ENCODE measurements around the gene EMC9. TPM values are rescaled to one million over a fixed set of nuclear protein-coding genes. Genes with fewer than 3 reads are reported as not detected.

Gene EMC9
- total and polyA plus RNA-seq, 2 experiments from 2014 or later, result 13.8 to 34.1 TPM

DNA sequence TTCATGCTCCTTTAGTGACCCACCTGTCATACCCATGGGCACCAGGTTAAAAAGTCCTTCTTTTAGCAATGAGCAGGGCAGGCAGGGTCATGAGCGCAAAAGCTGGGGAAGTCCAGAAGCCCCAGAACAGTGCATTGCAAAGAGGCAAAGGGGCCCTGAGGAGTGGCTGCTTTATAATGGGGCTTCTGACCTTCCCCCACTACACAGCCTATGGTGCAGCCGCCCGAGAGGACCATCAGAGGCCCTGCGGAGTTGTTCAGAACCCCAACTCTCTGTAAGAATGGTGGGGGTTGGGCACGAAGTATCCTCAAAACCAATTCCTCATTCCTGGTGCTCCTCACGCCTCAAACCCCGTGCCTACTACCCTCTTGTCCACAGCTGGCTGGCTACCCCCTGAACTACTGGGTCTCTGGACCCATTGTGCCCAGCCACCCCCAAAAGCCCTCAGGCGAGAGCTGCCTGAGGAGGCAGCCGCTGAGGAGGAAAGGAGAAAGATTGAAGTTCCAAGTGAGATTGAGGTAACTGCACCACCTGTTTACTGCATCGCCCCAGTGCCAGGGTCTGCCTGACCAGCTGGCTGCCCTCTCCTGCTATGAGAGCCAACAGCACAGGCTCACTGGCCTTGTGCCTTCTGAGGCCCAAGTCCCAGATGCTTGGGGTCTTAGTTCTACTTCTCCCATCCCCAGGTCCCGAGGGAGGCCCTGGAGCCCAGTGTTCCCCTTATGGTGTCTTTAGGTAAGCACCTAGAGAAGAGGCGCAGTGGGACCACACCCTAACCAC, 37.2 kb upstream of the EMC9 start:
- no peaks in the 10 kb centered on the region for H3K9me2 ChIP-seq (replicated peaks; ENCODE audit: insufficient read depth)
- H3K4me1 ChIP-seq (ENCODE audit: insufficient read depth), result no peaks in the 10 kb centered on the region
- TF ChIP-seq EZH2phosphoT487 (IDR thresholded peaks at IDR 0.05; ENCODE audit: low read depth, severe bottlenecking, unreplicated experiment) (no peak), CTCF (IDR thresholded peaks at IDR 0.05; ENCODE audit: poor library complexity) (no peak), EZH2 (IDR thresholded peaks at IDR 0.05; ENCODE audit: borderline replicate concordance) (no peak)
- 89% methylated on average over 12 of the region's 12 CpGs for WGBS (ENCODE audit: low lambda C conversion rate, missing lambda C conversion rate)
- peaks cover 12% of the 10 kb centered on the region for H3K79me2 ChIP-seq
- peaks cover 2% of the 10 kb centered on the region for H3K36me3 ChIP-seq (replicated peaks; ENCODE audit: insufficient read depth, low read depth)
- H3K9me3 ChIP-seq (ENCODE audit: low read depth), result no peaks in the 10 kb centered on the region
- no peaks in the 10 kb centered on the region for H4K20me1 ChIP-seq (ENCODE audit: insufficient read depth, poor library complexity, severe bottlenecking)
- no peak overlapping the region for H3K4me3 ChIP-seq
- peak overlapping the region; percentile 87 for H3K27ac ChIP-seq
- no peak overlapping the region for H2AFZ ChIP-seq
- H3K4me2 ChIP-seq, result no peak overlapping the region
- DNase-seq (ENCODE audit: low spot score), result no peak
- H3K27me3 ChIP-seq, result no peaks in the 10 kb centered on the region

DNA sequence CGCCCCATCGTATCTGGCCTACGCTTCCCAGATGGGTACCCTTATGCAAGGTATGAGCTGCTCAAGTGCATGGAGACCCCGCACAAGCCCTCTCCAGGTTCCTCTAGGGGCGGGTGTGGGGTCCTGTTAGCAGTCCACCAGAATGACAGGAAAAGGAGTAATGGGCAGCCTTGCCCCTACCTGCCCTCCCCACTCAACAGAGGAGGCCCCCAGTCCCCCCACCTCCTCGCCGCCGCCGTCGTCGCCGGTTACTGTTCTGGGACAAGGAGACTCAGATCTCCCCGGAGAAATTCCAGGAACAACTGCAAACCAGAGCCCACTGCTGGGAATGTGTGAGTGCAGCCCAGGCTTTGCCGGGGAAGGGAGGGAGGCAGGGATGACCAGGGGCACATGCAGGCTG, 36.5 kb upstream of the EMC9 start:
- H3K9me2 ChIP-seq (replicated peaks; ENCODE audit: insufficient read depth), result no peaks in the 10 kb centered on the region
- H3K27me3 ChIP-seq, result no peaks in the 10 kb centered on the region
- TF ChIP-seq EZH2 (IDR thresholded peaks at IDR 0.05; ENCODE audit: borderline replicate concordance) (no peak), CTCF (IDR thresholded peaks at IDR 0.05; ENCODE audit: poor library complexity) (no peak)
- no peaks in the 10 kb centered on the region for H3K9me3 ChIP-seq (ENCODE audit: low read depth)
- no peak overlapping the region for H3K27ac ChIP-seq
- H3K79me2 ChIP-seq, result peaks cover 19% of the 10 kb centered on the region
- H3K4me3 ChIP-seq, result no peak overlapping the region
- 92% methylated on average over 7 of the region's 14 CpGs for WGBS (ENCODE audit: low lambda C conversion rate, missing lambda C conversion rate)
- peaks cover 2% of the 10 kb centered on the region for H3K36me3 ChIP-seq (replicated peaks; ENCODE audit: insufficient read depth, low read depth)
- no peak for DNase-seq (ENCODE audit: low spot score)
- no peak overlapping the region for H3K4me2 ChIP-seq
- peaks cover 3% of the 10 kb centered on the region for H3K4me1 ChIP-seq (ENCODE audit: insufficient read depth)
- no peaks in the 10 kb centered on the region for H4K20me1 ChIP-seq (ENCODE audit: insufficient read depth, poor library complexity, severe bottlenecking)
- no peak overlapping the region for H2AFZ ChIP-seq

DNA sequence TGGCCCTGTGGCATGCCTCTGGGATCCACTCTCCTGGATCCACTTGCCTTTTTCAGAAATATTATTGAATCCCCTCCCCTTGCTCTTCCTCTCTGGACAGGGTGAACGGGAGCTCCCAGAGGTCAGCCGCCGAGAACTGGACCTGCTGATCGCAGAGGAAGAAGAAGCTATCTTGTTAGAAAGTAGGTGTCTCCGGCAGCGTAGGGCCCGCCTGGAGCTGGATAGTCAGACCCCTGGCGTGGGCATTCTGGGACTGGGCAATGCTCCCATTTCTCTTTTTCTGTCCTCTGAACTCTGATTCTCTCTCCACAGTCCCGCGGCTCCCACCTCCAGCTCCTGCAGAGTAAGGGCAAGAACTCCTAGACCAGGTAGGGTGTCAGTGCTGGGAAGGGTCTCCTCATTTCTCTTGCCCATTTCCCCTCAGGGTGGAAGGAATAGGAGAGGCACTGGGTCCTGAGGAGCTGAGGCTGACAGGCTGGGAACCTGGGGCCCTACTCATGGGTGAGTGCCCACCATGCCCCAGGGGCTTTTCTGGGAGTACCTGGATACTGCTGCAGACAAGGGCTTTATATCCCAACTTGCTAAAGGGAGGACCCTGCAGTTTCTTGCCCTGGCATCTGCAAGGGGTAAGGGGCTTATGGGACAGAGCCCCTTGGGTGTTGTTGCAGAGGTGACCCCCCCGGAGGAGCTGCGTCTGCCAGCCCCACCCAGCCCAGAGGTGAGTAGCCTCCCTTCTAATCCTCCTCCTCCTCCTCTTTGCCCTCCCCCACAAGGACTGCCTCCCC, 35.8 kb upstream of the EMC9 start:
- 97% methylated on average over 12 of the region's 12 CpGs for WGBS (ENCODE audit: low lambda C conversion rate, missing lambda C conversion rate)
- Histone ChIP-seq H3K9me3 (ENCODE audit: low read depth) (no peaks in the 10 kb centered on the region), H3K4me3 (no peak overlapping the region), H3K4me2 (no peak overlapping the region), H3K27me3 (no peaks in the 10 kb centered on the region), H3K27ac (no peak overlapping the region), H4K20me1 (ENCODE audit: insufficient read depth, poor library complexity, severe bottlenecking) (no peaks in the 10 kb centered on the region), H3K9me2 (replicated peaks; ENCODE audit: insufficient read depth) (no peaks in the 10 kb centered on the region), H3K79me2 (peaks cover 25% of the 10 kb centered on the region), H2AFZ (no peak overlapping the region), H3K36me3 (replicated peaks; ENCODE audit: insufficient read depth, low read depth) (peaks cover 2% of the 10 kb centered on the region), H3K4me1 (ENCODE audit: insufficient read depth) (peaks cover 5% of the 10 kb centered on the region)
- DNase-seq (ENCODE audit: low spot score), result no peak
- no peak for TF ChIP-seq EZH2 (IDR thresholded peaks at IDR 0.05; ENCODE audit: borderline replicate concordance)
- TF ChIP-seq CTCF (IDR thresholded peaks at IDR 0.05; ENCODE audit: poor library complexity), result no peak
- no peak for TF ChIP-seq EZH2phosphoT487 (IDR thresholded peaks at IDR 0.05; ENCODE audit: low read depth, severe bottlenecking, unreplicated experiment)
